ENCODE measurements around the gene KRTAP9-1.
"Not testable (repeated sequence)": the region's sequence is repeated elsewhere in the genome, so short reads cannot be mapped to it uniquely, and the experiment has no call there.

Gene KRTAP9-1

GRCh38 chr17:41184480-41184961, 5.2 kb upstream of the KRTAP9-1 start, which contains the start of gene KRTAP4-1:
Gene KRTAP4-1 (minus strand): TSS chr17:41184911. CDS start chr17:41184854, 57 bp downstream.
- FAIRE-seq = no peak

DNA sequence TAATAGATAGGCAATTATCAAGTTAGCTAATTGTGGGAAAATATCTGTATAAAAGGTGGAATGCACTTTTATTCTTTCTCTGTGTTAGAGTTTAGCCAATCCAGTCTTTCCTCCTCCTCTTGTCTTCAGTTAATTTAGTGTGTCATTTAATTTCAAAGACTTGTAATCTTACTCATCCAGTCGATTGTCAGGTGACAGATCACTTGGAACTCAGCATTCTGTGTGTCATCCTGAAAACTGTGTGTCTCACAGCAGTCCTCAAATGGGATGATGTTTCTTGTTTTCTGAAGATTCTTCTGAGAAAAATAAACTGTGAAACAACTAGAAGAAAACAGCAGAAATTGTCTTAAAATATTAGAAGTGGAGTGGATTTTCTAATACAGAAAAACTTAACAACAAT, 4.7 kb upstream of the KRTAP9-1 start:
- no peak for FAIRE-seq

DNA sequence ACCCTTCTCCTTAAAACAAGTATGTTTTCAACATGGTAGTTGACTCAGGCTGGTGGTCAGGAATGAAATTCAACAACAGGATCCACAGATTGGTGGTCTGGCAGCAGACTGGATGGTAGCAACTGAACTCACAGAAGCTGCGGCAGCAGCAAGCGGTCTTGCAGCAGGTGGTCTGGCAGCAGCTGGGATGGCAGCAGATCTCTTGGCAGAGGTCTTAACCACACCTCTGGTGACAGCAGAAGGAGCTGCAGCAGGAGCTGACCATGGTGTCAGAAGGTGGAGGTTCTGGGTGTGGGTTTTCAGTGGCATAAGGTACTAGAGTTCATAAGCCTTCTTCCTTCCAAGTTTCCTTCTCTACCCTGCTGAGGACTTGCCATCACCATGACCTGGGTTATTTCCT, 2.8 kb upstream of the KRTAP9-1 start:
- FAIRE-seq = no peak

DNA sequence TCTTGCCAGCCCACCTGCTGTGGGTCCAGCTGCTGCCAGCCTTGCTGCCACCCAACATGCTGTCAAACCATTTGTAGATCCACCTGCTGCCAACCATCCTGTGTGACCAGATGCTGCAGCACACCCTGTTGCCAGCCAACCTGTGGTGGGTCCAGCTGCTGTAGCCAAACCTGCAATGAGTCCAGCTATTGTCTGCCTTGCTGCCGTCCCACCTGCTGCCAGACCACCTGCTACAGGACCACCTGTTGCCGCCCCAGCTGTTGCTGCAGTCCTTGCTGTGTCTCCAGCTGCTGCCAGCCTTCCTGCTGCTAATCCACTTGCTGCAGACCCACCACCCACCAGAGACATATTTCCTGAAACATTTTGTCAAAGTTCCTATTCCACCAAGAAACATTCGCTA, 641 bp downstream of the KRTAP9-1 start:
- no peak for FAIRE-seq

DNA sequence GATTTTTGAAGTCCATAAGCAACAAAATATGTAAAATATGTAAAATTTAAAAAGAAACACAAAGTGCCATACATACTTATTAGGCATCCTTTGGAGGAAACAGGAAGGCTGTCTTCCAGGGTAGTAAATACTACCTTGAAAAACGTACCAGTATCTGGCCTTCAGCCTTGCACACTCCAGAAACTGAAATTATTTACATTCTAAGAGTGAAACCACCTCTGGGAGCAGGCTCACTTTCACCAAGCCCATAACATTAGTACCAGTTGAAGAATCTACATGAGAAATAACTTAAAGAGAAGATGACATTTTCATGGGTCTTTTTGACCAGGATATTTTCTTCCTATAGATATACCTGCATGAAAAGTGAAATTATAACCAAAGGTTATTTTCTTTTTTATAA, 6.4 kb downstream of the KRTAP9-1 start:
- FAIRE-seq = no peak

- no peak for FAIRE-seq
Measured at GRCh38 chr17:41199421-41200078, 9.9 kb downstream of the KRTAP9-1 start.

GRCh38 chr17:41211845-41212466, 22.3 kb downstream of the KRTAP9-1 start:
- FAIRE-seq = no peak

DNA sequence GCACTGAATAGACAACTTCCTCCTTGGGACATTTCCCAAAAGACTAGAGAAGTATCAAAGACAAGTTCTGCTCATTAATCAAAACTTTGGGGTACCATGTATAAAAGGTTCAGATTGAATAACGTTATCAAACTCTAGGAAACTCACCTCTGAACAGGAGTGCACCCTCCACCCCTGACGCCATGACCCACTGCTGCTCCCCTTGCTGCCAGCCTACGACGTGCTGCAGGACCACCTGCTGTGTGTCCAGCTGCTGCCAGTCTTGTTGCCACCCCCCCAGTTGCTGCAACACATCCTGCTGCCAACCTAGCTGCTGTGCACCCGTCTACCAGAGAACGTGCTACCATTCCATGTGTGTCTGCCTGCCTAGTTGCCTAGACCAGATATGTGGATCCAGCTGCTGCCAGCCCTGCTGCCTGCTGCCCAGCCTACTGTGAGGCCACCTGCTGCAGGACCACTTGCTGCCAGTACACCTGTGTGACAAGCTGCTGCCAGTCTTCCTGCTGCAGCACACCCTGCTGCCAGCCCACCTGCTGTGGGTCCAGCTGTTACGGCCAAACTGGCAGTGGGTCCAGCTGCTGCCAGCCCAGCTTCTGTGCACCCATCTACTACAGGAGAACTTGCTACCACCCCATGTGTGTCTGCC, 23.0 kb downstream of the KRTAP9-1 start:
- no peak for FAIRE-seq

DNA sequence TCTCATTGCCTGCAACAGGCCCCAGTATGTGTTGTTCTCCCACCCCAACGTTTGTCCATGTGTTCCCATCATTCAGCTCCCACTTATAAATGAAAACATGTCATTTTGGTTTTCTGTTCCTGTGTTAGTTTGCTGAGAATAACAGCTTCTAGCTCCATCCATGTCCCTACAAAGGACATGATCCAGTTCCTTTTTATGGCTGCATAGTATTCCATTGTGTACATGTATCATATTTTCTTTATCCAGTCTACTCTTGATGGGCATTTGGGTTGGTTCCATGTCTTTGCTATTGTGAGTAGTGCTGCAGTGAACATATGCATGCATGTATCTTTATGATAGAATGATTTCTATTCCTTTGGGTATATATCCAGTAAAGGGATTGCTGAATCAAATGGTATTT, 26.0 kb downstream of the KRTAP9-1 start:
- FAIRE-seq = no peak

GRCh38 chr17:41223821-41224220, 34.1 kb downstream of the KRTAP9-1 start:
- FAIRE-seq = no peak

GRCh38 chr17:41226051-41226450, 36.4 kb downstream of the KRTAP9-1 start:
- no peak for FAIRE-seq

- FAIRE-seq = not testable (repeated sequence)
Measured at GRCh38 chr17:41226598-41227095, 37.0 kb downstream of the KRTAP9-1 start, which contains the start of gene KRTAP9-2. Gene KRTAP9-2 (plus strand): TSS chr17:41226648. CDS start chr17:41226655, 7 bp downstream.

DNA sequence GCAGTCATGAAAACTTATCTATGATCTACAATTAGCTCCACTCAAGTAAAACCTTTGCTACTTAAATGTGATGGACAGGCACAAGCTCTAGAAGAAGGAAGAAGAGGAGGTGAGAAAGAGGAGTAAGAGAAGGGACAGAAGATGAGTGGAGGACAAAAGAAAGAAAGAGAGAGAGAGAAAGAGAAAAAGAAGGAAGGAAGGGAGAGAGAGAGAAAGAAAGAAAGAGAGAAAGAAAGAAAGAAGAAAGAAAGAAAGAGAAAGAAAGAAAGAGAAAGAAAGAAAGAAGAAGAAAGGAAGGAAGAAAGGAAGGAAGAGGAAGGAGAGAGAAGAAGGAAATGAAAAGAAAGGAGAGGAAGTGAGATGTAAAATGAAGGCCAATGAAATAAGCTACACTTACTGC, 40.4 kb downstream of the KRTAP9-1 start:
- FAIRE-seq = no peak

DNA sequence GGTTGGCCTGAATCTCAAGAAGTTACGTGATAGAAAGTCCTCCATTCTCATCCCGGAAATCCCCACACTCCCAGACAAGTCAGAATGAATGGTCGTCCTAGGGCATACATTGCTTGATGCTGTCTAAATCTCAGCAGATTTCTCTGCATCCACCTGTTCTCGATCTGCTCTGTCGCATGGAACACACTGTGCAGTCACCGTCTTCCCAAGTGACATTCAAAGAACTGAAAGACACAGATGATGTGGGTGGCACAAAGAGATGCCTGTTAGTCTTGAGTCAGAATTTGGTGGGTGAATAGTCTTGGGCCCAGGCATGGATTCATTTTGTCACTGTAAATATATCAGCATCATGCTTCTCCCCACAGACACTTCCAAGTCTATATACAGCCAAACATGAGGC, 42.0 kb downstream of the KRTAP9-1 start:
- FAIRE-seq = no peak

DNA sequence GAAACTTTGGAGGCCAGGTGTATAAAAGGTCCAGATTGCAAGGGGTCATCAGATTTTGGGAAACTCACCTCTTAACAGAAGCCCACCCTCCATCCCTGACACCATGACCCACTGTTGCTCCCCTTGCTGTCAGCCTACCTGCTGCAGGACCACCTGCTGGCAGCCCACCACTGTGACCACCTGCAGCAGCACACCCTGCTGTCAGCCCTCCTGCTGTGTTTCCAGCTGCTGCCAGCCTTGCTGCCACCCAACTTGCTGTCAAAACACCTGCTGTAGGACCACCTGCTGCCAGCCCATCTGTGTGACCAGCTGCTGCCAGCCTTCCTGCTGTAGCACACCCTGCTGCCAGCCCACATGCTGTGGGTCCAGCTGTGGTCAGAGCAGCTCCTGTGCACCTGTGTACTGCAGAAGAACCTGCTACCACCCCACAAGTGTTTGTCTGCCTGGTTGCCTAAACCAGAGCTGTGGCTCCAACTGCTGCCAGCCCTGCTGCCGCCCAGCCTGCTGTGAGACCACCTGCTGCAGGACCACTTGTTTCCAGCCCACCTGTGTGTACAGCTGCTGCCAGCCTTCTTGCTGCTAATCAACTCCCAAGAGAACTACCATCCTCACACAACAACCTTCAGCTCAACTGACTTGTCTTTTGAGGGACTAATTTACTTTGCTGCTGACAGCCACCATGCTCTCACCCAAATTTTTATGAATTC, 42.9 kb downstream of the KRTAP9-1 start, which contains the start of gene KRTAP9-3:
Gene KRTAP9-3, plus strand, starts transcription at position 51 of the 707 bp plus-strand sequence. Its CDS starts 53 bp downstream, at position 104.
- FAIRE-seq = not testable (repeated sequence)

GRCh38 chr17:41237116-41237515, 47.4 kb downstream of the KRTAP9-1 start:
- FAIRE-seq = not testable (repeated sequence)

GRCh38 chr17:41237949-41238437, 48.3 kb downstream of the KRTAP9-1 start, which contains the start of gene KRTAP9-8:
Gene KRTAP9-8 (plus strand): TSS chr17:41237999. CDS start chr17:41238052, 53 bp downstream.
- not testable (repeated sequence) for FAIRE-seq
